A549 treated with Hydrocortisone at 1 μM for 4 hours (cell line): ENCODE measurements around the gene RAB11A. TPM values are rescaled to one million over a fixed set of nuclear protein-coding genes. Genes with fewer than 3 reads are reported as not detected.

ENCODE experiments used
- total RNA-seq: library from RNA; stranded (reverse); fragments of 200-300 nt; extraction: Qiagen RNA extraction; gene quantifications from 5 replicates; pipeline ENCODE4 v1.2.3, GENCODE V29; 2022

The RAB11A gene
- 257 to 349 TPM (median 293 TPM) in 5 replicates for total RNA-seq

GRCh38 chr15:65869126-65869953 is at the start of gene RAB11A:
RAB11A (plus strand) TSS chr15:65869491; CDS start chr15:65869586, 95 bp downstream.

Other genes starting within 250 kb of the RAB11A start
- 2.9 to 5.2 TPM (median 4.9 TPM) in 5 replicates for gene SLC24A1, start 247.6 kb upstream of the RAB11A start, total RNA-seq
- gene DENND4A, start 77.2 kb upstream of the RAB11A start, total RNA-seq: 5.1 to 7.5 TPM (median 5.6 TPM) in 5 replicates